ENCODE measurements around the gene DTX1. TPM values are rescaled to one million over a fixed set of nuclear protein-coding genes. Genes with fewer than 3 reads are reported as not detected.

DTX1 gene
- not detected in 2 replicates for total RNA-seq (2014; rRNA removed; shearing (Covaris generic))

GRCh38 chr12:113056631-113057488, at the start of gene DTX1:
TSS of gene DTX1 (plus strand) at chr12:113056730. CDS start at chr12:113058193, 1,463 bp downstream.
- DNase-seq (ENCODE audit: low read depth), result no peak

GRCh38 chr12:113007166-113007565, 49.4 kb upstream of the DTX1 start:
- DNase-seq (ENCODE audit: low read depth), result peak; percentile 96

DNA sequence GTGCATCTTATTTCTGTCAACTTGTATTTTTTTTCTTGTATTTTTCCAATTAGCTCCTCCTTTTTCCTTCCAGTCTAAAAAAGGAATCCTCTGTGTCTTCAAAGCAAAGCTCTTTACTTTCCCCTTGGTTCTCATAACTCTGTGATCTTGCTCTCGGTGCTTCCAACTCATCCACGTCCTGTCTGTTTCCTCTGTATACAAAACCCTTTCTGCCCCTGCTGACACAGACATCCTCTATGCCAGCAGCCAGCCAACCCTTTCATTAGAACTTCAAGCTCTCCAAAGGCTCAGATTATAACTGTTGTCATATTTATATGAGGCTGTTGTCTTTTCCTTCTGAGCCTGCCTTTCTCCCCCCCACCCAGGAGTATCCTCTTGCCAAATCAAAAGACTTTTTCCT, 45.8 kb upstream of the DTX1 start:
- DNase-seq (ENCODE audit: low read depth), result no peak

- peak; percentile 26 for DNase-seq (ENCODE audit: low read depth)
These were observed 42.0 kb upstream of the DTX1 start for GRCh38 chr12:113014565-113014964.

- DNase-seq (ENCODE audit: low read depth), result no peak
These were observed 39.7 kb upstream of the DTX1 start for GRCh38 chr12:113016796-113017195.

- DNase-seq (ENCODE audit: low read depth), result peak; percentile 24
These were observed 37.5 kb upstream of the DTX1 start for GRCh38 chr12:113019025-113019424.

- no peak for DNase-seq (ENCODE audit: low read depth)
These were observed 35.0 kb upstream of the DTX1 start for GRCh38 chr12:113021500-113021899.

GRCh38 chr12:113022563-113023297, 33.8 kb upstream of the DTX1 start:
- DNase-seq (ENCODE audit: low read depth), result no peak

DNA sequence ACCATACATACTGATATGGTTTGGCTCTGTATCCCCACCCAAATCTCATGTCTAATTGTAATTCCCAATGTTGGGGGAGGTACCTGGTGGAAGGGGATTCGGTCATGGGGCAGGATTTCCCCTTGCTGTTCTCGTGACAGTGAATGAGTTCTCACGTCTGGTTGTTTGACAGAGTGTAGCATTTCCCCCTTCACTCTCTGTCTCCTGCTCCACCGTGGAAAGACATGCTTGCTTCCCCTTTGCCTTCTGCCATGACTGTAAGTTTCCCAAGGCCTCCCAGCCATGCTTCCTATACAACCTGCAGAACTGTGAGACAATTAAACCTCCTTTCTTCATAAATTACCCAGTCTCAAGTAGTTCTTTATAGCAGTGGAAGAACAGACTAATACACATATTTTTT, 28.8 kb upstream of the DTX1 start:
- no peak for DNase-seq (ENCODE audit: low read depth)

GRCh38 chr12:113030875-113031525, 25.5 kb upstream of the DTX1 start:
- DNase-seq (ENCODE audit: low read depth), result peak; percentile 78

DNA sequence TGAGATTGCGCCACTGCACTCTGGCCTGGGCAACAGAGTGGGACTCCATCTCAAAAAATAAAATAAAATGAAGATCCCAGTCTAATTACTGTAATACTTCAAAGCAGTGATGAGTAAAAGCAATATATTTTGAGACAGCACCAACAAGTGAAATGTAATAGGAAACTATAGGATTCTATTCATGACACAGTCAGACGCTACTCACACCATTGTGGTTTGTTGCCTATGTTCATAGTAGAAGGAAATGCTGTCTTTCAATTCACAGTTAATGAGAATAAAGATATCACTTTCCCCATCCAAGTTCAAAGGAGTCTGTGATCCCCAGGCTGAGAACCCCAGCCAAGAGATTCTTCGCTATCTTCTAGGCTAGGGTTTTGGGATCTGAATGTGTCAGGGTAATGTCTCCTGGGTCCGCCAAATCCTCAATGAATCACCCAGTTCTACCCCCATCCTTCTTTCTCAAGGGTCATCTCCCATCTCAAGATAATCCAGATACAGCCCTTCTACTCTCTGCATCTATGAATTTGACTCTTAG, 16.6 kb upstream of the DTX1 start:
- peak; percentile 10 for DNase-seq (ENCODE audit: low read depth)

DNA sequence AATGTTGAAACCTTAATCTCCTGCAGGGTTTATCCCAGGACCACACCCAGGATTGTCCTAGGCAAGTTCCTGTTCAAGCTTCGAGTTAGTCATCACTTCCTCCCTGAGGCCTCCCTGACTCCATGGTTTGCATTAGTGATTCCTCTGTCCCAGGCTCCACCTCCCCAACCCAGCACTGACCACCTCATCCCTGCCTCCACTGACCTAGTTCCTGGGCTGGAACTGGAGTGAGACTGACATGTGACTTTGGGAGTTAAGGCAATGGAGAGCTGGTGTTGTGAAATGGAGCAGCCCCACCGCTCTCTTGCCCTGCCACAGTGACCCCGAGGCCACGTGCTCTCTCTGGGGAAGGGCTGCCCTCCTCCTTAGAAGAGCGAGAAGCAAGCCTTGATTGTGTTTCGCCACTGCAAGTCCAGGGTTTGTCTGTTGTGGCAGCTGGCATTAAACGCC, 15.8 kb upstream of the DTX1 start:
- peak; percentile 94 for DNase-seq (ENCODE audit: low read depth)

DNA sequence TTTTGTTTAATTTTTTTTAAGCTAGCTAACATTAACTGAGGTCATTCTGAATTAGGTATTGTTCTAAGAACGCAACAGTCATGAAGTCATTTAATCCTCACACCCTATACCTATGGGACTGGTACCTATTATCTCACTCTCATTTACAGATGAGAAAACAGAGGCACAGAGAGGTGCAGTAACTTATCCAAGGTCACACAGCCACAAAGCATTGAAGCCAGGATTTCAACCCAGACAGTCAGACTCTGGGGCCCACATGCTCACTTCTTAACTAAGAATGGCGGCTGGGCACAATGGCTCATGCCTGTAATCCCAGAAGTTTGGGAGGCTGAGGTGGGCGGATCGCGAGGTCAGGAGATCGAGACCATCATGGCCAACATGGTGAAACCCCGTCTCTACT, 15.0 kb upstream of the DTX1 start:
- DNase-seq (ENCODE audit: low read depth), result no peak

GRCh38 chr12:113043240-113043639, 13.3 kb upstream of the DTX1 start:
- DNase-seq (ENCODE audit: low read depth), result no peak

DNA sequence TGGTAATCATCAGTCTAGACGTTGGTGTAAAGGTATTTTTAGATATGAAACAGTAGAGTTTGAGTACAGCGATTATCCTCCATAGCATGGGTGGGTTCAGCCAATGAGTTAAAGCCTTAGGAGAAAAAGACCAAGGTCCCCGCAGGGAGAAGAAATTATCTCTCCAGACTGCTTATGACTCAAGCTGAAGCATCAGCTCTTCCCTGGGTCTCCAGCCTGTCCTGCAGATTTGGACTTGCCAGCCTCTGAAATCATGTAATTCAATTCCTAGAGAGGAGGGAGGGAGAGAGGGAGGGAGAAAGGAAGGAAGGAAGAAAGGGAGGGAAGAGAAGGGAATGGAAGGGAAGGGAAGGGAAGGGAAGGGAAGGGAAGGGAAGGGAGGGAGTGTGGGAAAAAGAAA, 12.0 kb upstream of the DTX1 start:
- peak; percentile 32 for DNase-seq (ENCODE audit: low read depth)

DNA sequence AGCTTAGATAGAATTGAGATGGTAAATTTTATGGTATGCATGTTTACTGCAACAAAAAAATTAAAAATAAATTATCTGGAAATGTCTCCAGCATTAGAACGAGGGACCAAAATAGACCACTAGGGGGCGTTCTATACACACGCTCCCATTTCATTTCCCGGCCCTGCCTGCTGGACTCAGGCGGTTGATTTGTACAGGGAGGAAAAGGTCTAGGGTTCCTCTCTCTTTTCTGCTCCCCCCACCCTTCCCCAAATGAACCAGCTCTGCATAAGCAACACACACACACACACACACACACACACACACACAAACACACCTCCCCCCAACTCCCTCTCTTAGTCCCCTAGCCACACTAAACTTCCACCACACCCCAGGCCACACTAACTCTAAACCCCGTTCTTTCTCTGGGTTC, 7.8 kb upstream of the DTX1 start:
- peak; percentile 57 for DNase-seq (ENCODE audit: low read depth)

- peak; percentile 24 for DNase-seq (ENCODE audit: low read depth)
These were observed 6.4 kb upstream of the DTX1 start for GRCh38 chr12:113049976-113050742.

- no peak for DNase-seq (ENCODE audit: low read depth)
These were observed 5.7 kb upstream of the DTX1 start for GRCh38 chr12:113050795-113051194.

- no peak for DNase-seq (ENCODE audit: low read depth)
These were observed 4.8 kb upstream of the DTX1 start for GRCh38 chr12:113051759-113052158.

GRCh38 chr12:113052326-113052725, 4.2 kb upstream of the DTX1 start:
- no peak for DNase-seq (ENCODE audit: low read depth)

DNA sequence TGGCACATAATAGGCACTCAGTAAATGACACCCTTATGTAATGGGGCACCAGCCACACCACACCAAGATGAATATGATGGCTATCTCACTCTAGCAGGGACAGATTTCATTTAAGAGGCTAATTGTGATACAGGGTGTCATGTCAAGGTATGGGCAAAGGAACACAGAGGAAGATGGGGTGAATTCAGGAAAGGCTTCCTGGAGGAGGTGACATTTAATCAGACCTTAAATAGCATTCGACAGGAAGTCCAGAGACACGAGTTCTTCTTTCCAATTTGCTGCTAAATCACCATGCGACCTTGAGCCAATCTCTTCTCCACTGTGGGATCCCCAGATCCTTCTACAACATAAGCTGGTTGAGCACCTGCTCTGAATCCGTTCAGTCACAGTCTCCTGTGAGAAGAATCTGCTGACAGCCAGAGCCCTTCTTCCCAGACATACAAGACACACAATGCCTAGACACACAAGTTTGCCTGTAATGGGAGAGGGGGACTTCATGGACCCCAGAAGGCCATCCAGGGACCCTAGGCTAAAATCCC, 1.5 kb upstream of the DTX1 start:
- no peak for DNase-seq (ENCODE audit: low read depth)
